GM18502 (cell line): ENCODE results near the gene DHX32.

Source experiments
- ATAC-seq: cut with Tn5 transposase; IDR thresholded peaks from one replicate; pipeline ENCODE4 v1.9.1; 2021; ENCODE audit warnings: mild to moderate bottlenecking; ENCODE audit not compliant: unreplicated experiment, poor library complexity

Gene DHX32

DNA sequence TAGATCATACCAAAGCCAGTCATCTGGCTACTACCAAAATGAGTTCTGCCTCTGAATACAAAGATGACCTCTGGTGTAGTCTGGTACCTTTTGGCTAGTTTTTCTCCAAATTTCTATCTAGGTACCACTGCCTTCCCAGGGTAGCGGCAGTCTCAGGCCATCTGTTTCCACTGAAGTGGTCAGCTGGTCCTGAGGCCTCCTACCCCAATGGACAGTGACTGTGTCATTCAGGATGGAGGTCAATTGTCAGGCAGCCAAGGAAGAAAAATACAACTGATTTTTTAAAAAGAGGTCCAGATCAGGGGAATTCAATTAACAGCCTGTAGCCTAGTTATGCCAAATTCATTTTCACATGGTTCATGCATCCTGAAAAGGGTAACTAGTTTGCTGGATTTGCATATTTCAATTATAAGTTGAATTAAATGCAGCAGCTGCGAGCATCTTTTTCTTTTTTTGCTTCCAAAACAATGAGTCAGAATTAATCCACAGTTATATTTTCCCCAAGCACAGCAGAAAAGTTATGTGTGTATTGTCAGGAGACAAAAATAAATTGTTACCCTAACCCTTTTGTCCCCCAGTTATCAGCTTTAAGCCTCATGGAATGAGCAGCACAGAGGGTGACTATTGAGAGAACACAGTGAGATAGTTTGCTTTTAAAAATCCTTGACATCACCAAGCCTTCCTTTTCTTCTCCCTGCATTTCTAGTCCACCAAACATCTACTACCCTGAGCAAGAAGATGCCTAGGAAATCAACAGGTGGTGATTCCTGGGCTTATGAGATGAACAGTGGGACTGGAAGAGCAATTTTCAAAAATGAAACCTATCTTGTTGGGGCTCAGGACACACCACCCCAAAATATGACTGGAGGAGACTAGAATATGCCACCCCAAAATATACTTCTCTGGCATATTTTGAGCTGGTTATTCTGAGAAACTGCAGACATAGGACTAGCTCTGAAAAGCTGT, 30.0 kb downstream of the DHX32 start:
- no peak for ATAC-seq

DNA sequence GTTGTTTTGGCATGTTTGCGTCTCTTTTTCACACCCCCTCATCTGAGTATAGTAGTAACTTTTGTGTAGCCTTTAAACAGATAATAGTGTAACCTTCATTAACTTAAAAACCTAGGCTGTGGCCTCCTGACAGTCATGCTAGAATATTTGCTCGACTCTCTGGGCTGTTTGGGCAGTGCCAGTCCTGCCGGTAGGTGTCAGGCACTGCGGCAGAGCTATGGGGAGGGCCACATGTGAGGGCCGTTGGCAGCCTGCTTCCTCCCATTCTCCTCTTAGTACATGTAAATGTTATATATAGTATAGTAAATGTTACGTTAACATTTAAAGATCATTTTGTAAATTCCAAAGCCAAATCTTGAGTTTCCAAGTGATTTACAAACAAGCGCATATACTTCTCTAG, 31.6 kb downstream of the DHX32 start:
- no peak for ATAC-seq

DNA sequence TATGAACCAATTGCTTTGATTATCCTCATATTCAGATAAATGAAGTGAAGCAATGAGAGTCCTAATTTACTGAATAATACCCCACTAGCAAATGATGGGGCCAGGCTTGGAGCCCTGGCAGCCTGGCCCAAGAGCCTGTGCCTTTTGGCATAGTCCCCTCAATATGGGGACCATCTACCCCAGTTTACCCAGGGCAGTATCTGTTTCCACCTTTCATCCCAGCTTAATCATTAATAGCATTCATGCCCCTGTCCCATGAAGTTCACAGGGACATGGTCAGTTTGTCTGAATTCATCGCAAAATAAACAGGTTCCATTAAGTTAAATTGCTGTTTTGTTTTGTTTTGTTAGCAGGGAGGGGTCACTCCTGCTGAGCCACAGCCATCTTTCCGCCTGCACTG, 32.2 kb downstream of the DHX32 start:
- ATAC-seq = no peak

DNA sequence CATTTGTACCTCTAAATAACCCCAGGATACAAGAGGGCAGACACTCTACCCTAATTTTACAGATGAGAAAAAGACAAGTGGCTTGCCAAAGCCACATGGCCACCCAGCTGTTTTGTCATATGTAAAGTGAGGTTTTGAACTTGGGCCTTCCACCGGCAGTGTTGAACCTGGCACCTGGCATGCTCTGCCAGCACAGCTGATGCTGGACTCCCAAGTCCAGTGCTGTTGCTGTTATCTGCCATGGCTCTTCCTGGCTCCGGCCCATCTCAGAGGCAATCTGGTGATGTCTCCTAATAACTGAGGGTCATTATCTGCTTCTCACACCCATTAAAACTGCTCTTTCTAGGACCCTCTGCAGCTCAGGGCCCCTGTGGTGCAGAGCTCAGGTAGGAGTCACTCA, 32.7 kb downstream of the DHX32 start:
- no peak for ATAC-seq

DNA sequence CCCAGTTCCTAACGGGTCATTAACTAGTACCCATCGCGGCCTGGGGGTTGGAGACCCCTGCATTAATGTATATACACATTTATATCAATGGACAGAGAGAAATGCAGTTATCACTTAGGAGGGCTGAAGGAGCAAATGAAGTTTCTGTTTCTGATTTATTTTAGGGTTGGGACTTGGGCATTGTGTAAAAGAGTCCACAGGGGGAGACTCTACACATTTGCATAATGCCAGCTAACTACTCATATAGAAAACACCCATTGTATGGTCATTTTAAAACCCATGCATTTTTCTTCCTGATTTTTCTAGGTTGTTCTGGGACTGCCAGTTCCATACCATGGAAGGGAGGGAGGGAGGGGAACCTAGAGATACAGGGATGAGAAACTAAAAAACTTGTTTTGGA, 34.2 kb downstream of the DHX32 start:
- ATAC-seq = peak; percentile 60

DNA sequence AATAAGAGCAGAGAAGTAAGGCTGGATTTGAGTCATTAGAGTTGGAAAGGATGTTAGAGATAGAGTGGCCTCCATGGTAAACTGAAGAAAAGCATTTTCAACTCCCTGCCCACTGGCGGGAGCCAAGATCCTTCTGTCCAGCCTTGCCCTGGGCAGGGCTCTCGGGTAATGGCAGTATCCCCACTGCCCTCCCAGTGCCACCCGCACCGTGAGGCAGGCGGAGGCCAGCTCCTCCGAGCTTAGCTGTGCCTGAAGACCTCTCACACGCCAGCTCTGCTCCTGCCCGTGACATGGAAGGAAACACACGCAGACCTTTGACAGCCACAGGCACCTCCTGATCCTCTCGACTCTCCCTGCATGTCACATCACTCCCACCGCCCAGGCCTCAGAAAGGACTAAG, 35.5 kb downstream of the DHX32 start:
- ATAC-seq = no peak

DNA sequence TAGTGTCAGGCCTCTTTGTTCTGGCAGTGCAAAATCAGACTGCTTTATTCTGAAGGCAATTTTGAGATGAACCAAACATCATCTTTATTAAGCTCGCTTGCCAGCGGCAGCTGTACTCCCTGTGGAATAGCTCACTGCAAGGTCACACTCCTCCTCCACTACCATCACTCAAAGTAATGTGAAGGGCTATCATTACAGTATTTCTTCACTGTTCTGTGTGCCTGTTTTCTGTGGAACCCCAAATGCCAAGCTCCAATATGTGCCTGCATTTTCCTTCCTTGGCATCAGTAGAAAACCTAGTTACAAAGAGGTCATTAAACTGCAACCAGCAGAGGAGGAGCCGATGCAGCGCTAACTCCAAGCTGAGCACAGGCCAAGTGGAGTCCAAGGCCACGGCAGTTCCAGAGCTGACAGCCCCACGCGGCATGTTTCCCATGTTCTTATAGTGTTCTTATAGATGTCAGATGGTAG, 36.3 kb downstream of the DHX32 start:
- no peak for ATAC-seq

DNA sequence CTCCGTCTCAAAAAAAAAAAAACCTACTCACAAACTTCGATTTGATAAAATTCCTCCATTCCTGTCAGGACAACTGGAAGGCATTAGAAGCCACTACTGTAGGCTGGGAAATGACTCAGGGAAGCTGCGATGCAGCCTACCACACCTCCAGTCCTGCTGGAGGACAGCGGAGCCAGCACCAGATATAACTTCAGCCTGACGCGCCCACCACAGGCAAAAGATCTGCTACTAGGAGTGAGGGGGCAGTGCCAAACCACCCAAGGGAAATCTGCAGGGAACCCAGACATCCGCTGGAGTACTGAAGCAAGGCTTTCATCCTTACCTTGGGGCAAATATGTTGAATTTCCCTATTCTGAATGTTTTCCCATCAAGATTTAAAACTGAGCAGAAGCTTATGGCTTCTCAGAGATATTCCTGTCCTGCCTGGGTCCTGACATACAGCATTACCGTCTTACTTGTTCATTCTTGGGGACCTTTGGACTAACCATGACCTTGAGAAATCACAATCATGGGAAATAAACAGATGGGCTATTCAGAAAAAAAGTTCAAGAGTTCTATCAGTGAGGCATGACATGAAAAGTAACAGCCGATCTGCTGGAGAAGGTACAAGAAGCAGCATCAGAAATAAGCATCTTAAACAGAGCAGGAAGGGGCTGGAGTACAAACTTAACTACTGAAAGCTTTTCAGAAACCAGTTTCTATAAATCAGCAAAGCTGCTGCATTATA, 37.3 kb downstream of the DHX32 start:
- no peak for ATAC-seq

DNA sequence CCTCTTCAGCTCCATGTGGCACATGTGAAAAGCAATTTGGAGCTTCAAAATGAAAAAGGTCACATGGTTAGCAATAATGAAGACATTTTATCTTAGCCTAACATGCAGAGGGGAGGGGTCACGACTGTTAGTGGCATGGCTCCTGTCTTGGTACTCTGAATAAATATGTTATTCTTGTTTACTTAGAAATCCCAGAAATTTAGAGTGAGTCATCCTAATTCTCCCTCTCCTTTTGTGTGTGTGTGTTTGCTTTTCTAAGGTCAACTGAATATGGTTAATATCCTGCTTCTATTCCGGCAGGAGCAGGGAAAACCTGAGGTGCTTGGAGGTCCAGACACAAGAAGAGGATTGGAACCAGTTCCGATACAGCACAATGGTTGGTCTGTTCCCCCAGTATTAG, 40.1 kb downstream of the DHX32 start:
- ATAC-seq = no peak

DNA sequence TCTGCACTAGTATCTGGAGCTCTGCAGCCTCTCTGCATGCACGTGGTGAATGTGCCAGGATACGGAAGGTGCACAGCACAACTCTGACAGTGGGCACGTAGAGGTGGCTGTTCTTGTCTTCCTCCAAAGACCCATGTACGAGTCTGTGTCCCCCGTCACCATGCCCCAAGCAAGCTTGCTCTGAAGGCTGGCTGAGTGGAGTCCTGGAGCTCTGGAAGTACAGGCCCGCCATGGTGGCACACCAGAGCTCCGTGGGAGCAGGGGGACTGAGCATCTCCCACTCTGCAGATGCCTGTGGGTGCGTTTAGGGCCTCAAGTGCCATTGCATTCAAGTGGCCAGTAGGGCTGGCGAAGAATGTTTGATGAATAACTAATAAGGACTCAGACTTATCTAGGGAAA, 40.7 kb downstream of the DHX32 start:
- ATAC-seq = no peak

DNA sequence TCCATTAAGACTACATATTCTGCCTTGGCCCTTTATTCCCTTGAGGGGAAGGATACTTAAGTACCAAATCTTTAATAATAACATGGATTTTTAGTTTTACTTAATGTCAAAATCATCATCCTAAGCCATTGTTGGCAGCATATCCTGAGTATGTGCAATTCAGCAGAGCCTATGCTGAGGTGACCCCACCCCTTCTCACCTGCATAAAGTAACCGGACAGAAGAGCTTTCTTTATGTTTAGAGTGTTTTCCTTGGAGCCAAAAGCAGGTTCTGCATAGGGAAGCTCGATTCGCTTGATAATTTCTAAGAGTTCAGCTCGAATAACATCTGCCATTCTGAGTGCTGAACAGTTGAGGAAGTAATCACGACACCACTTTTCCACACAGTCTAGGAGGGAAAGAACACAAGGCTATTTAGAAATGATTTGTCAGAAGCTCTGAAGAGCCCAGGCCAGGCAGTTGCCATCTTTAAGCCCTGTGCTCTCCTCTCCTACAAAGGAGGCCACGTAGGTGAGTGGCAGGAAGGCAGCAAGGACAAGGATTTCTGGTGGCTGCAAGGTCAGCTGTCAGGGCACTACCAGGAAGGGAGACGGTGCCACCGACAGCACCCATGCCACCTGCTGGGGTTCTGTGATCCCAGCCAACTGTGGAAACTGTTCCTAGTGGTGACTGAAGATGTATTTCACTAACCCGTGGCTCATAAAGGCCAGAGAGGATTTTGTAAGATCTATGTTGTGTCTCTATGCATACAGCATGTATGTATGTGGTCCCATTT, 42.1 kb downstream of the DHX32 start:
- no peak for ATAC-seq

DNA sequence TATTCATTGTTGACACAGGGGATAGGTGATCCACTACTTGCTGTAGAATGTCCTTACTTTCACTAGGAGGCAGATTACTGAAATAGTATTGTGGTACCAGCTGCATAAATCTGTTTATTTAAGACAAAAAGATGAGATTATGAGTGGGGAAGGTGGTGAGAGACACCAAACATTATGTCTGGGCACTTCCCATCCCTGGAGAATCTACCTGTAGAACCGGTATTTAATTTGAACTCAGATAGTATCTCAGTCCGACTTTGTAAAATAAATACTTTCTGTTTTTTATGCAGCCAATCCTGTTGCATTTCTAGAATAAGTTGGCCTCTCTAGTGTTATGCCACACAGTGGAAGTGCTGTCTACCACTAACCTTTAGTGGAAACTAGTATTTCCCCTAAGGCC, 44.3 kb downstream of the DHX32 start:
- no peak for ATAC-seq

DNA sequence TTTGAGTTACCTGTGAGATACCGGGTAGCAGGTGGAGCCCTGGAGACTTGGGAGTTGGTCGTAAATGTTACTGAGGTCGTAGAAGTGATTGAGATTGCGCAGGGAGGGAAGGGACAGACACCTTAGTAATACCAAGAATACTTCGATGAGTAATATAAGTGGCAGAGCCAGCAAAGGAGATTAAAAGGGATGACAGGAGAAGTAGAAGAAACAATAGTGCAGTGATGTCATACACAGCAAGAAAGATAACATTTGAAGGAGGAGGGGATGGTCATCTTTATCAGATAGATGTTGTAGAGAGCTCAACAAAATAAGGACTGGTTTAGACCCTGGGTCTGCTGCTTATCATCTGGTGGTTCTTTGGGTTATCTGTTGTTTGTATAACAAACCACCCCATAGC, 52.8 kb downstream of the DHX32 start:
- ATAC-seq = no peak

DNA sequence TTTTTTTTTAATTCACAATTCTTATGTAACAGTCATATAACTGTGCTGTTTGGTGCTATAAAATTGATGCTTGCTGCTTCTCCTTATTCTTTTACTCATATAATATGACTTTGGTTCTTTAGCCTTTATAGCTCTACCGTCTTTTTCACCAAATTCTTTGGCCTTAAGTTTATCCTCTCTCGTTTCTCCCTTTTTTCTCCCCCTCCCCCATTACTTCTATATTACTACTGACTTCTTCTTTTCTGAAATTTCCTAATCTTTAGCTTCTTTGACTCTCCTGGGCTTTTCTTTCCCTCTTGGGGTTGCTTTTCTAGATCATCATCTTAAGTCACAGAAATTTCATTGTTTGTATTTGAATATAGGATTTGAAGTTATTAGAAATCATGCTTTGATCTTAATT, 54.0 kb downstream of the DHX32 start:
- ATAC-seq = no peak

DNA sequence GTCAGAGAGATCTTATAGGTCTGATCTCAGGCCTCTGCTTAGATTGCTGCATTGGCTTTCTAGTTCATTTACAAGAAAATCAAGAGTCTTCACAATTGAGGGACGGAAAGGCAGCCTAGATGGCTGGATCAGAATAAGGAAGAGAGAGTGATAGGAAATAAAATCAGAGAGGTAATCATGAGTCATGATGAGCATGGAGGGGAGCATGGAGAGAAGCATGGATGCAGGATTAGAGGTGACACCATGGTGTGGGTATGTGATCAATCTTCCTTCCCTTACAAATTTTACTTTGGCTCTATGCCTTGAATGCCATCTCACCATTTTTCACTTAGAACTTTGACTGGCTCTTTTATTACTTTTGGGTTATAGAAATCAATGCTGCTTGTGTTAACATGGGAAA, 56.4 kb downstream of the DHX32 start:
- ATAC-seq = no peak

DNA sequence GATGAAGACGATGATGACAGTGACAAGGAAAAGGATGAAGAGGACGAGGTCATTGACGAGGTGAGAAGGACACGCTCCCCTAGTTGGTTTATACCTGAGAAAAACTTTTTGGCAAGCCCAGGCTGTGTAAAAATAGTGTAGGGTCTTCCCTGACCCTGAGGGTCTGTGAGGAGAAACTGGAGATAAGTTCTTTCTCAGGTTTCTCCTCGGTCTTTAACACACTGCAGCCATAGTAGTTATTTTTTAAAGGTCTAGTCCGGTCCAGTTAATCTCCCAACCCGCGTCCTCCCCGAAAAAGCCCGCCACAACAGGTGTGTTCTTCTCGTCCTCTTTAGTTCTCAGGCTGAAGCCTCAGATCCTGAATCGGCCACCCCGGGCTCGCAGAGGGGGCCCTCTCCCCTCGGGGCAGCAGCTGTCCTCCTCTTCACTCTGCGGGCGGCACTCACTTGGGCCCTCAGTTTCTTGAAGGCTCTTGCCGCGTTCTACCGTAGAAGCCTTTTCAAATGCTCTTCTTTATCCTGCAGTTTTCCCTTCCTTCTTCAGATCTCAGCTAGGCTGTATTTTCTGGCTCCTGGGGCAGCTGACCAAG, 57.3 kb downstream of the DHX32 start:
- peak; percentile 3 for ATAC-seq

DNA sequence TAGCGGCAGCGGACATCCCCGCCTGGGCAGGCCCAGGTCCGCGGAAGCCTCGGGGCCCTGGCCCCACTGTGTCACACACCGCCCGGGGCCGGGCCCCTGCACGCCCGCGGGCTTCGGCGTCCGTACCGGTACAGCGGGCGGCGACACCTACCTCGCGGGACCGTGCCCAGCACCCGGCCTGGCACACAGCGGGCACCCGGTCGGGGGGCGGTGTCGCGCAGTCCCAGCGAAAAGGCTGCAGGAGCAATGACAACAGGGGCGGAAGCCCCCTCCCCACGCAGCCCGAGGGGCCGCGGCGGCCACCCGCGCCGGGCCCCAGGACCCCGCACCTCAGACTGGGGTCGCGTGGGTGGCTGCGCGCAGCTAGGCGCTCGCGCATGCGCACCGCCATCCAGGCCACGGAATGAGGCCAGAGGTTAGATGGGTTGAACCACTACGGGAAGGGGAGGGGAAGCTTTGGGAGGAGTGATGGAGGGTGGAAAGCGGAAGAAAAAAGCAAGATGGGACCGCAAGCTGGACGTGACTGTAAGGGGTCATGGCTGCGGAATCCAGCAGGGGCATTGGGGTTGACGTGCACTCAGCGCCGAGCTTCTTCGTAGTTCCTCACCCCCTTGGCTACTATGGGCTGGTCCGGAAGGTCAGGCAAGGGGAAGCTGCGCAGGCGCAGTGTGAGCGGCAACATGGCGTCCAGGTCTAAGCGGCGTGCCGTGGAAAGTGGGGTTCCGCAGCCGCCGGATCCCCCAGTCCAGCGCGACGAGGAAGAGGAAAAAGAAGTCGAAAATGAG, 58.0 kb downstream of the DHX32 start, which contains the start of the genes BCCIP and UROS:
Gene BCCIP (plus strand): TSS at position 669 of the 785 bp plus-strand sequence. CDS start 12 bp downstream, at position 681.
Gene UROS (minus strand): TSS at position 381 of the 785 bp plus-strand sequence. CDS start 6,759 bp downstream, outside the sequence.
- ATAC-seq = peak; percentile 80

DNA sequence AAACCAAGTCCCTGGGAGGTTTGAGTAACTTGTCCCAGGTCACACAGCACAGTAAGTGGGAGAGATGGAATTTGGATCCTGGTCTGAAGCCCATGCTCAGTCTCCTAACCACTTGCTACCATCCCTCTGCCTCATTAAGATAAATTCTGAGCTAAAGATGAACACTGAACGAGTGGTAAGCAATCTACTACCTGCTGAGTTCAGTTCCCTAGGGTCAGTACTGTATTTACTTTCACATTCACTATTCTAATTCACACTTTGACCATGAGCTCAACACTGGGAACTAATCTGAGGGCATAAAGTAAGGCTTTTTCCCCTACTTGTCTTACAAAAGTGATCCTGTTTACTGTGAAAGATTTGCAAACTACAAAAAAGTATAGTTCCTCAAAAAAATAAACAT, 60.4 kb downstream of the DHX32 start:
- ATAC-seq = peak; percentile 51

DNA sequence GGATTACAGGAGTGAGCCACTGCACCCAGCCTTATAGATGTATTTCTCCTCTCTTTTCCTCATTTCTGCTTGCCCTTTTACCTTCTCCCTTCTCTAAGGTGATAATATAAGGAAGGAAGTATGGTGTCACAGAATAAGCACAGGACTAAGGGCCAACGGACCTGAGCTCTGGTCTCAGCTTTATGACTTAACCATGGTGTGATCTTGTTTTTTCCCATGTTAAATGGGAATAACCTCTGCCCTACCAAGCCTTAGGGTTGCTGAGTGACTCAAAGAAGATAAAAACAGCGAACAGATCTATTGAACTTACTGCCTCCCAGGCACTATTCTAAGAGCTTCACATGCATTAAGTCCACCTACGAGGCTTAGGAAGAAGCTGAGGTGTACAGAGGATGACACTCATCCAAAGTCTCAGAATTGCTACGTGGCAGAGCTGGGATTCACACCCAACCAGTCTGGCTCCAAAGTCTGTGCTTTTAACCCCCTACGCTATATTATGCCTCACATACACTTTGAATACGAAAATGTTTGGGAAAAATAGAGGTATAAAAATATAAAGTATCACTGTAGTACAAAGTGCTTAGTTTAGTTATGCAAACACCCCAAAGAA, 63.6 kb downstream of the DHX32 start:
- ATAC-seq = no peak
